Umbilical cord (tissue), 2 donors: ENCODE results near the gene ZNF488. TPM values are rescaled to one million over a fixed set of nuclear protein-coding genes. Genes with fewer than 3 reads are reported as not detected.

Experiments used
- DNase-seq: peaks from one replicate; pipeline ENCODE4 v3.0.0-alpha.2; 2015; ENCODE audit warnings: low spot score
- total RNA-seq: library from RNA; depleted of rRNA; stranded (reverse); fragments of >200 nt; gene quantifications from one replicate; pipeline ENCODE4 v1.2.3, GENCODE V29; 2014; ENCODE audit warnings: low replicate concordance; ENCODE audit not compliant: insufficient read depth

Gene ZNF488
- total RNA-seq, 1 donor from 2014 or later, result 0.96 TPM

DNA sequence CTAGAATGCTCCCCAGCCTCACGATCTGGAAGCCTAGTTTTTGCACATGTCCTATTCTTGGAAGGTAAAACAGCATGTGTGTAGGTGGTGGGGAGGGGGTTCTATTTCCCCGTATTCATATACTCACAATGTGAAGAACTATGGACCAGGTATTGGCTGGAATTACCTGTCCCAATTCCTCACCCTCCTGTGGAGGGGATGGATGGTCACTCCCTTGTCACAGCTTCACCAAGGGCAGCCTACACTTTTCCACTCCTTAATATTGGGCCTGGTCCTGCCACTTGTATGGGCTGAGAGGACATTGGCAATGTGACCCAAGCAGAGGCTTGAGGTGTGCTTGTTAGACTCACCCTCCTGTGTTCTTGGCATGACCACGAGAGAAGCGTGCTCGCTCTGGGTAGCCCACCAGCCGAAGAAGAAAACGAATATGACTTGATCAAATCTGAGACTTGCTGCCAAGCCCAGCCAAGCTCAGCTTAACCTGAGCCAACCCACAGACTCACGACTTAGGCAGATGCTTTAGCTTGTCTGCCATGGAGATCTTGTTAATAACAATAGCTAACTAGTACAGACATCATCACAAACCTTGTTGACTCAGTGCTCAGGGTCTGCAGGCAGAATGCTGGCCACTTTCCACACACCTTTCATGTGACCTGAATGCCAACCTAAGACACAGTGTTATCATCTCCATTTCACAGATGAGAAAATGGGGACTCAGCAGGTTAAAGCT, 17.2 kb downstream of the ZNF488 start:
- DNase-seq, result no peak

GRCh38 chr10:47366181-47366631, 17.9 kb downstream of the ZNF488 start:
- DNase-seq, result no peak

DNA sequence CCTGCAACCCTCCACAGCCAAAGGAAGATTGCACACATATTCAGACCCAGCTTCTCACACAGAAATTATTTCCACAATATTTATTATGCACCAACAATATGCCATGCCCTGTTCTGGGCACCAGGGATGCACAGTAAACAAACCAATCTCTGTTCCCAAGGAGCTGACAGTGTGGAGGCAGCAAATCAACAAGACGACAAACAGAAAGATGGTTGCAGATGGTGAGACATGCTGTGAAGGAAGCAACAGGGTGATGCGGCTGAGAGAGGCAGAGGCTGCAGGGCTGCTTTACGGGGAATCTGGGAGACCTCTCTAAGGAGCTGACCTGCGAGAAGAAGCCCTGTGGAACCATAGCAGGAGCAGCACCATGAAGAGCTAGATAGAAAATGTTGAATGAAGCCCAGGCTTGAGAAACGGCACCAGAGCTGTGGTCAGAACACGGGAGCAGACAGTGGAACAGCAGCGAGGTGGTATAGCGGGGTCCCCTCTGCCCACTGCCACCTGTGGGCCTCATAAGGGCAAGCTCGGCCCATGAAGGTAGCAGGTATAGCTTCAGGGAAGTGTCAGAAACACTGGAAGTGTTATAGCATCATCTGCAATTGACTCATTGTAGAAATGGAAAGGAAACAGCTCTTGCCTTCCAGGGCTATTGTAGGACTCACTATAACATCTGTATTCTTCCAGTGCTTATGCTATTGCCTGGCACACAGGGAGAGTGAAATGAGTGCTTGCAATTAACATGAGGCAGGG, 18.5 kb downstream of the ZNF488 start:
- no peak for DNase-seq

DNA sequence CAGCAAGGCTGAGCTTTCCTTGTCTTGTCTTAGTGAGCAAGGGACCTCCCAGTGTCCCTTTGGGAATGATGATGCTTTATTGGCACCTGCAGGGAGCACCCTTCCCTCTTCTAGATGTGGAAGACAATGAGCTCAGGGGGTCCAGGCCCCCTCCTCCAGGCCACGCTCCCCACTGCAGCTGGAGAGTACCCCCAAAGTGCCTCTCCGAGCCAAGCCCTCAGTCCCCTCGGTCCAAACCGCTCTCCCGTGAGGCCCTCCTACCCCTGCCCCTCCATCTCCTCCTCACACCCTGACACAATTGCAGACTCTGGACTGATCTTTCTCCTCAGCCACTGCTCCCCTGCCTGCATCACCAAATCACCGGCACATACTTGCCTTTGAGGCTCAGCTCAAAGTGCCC, 19.2 kb downstream of the ZNF488 start:
- no peak for DNase-seq

GRCh38 chr10:47364366-47364765, 19.7 kb downstream of the ZNF488 start:
- no peak for DNase-seq

GRCh38 chr10:47363781-47364180, 20.3 kb downstream of the ZNF488 start:
- no peak for DNase-seq

DNA sequence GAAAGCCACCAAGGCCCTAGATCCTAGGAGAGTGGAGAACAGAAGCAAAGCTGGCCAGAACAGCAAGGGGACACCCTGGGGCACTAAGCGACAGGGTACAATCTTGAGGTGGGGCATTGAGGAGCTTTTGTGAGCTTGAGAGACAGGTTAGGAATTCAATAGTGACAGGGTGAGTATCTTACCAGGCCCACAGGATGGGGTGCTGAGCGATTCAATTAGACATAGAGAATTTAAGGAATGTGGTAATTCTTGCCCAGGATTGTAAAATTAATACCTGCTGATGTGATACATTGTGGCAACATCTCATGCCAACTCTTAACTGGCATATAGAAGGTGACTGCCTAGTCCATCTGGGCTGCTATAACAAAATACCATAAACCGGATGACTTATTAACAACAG, 21.9 kb downstream of the ZNF488 start:
- DNase-seq, result no peak

DNA sequence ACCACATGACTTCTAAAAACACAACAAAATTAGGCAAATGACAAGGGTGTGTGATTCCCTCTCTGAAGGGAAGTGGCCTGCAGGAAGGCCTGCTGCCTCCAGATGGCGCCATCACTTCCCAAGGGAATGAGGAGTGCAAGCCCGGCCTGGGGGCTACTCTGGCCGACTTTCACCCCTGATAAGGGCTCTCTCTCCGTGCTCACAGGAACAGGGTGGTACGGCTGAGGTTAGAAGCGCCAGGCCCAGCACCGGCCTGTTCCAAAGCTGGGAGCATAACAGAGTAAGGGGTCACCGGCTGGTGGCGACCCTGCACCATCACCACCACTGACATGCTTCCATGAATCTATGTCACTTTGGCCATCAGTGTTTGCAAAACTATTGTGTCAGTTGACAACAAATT, 22.8 kb downstream of the ZNF488 start:
- no peak for DNase-seq

- no peak for DNase-seq
Observed at GRCh38 chr10:47360419-47361040, 23.6 kb downstream of the ZNF488 start.

DNA sequence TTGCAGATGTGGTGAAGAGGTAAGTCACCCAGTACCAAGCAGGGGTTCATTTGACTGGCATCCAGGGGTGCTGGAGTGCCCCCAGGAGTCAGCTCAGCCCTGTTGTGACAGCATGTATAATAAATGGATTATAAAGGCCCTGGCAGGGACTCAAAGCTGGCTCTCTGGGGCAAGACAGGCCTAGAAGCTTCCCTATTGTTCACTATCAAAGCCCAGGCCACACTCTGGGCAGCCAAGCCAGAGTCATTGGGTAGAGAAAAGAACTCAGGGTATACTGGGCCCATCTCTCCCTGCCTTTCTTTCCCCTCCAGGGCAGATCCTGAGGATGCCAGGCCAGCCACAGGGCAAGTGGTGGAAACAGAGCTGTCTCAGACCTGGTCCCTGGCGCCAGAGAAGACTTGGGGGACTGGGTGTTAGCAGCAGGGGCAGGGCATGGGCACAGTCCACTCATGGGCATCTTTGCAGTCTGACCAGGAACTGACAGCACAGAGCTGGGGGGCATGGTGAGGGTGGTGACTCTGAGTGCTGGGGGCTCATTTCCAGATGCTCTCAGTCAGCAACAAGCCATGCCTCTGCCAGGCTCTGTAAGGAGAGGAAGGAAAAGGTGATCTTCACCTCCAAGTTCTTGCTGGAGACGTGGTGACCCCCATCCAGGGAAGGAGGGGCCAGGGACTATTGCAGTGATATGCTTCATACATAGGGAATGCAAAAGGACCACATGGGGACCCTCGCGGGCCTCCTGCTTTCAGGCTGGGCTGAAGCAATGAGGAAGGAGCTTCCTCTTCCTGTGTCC, 24.3 kb downstream of the ZNF488 start:
- DNase-seq, result no peak

DNA sequence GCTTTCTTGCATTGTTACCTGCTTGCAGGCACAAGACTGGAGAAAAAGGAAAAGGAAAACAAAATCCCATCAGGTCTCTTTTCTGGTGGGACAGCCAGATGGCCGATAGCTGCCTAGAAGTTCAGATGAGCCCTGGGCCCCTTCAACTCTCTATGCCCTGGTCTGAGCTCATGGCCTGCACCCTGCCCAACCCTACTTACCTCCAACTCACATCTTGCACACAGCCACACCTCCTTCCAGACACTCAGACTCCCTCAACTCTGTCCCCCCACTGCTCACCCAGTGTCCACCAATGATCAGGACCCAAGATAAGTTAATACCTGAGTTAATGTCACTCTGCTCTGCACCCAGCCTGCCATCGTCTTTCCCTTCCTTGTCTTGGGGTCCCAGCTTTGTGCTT, 25.0 kb downstream of the ZNF488 start:
- no peak for DNase-seq

- no peak for DNase-seq
Observed at GRCh38 chr10:47358457-47358856, 25.6 kb downstream of the ZNF488 start.

DNA sequence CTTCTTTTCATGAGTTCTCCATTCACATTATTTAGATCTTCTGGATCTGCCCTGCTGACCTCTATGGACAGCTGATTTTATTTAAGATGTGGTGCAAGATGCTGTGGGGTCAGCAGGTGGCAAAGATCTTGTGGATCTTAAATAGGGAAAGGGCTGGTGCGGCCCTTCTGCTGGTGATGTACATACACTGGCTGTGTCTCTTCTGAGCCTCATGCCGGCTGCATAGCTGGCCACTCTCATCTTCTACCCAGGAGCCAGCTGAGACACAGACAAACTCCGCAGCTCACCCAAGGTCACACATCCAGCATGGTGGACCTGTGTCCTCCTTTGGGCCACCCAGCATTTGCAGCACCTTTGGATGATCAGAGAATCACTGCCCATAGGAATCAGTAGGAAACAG, 26.2 kb downstream of the ZNF488 start:
- DNase-seq, result no peak

GRCh38 chr10:47357131-47357582, 26.9 kb downstream of the ZNF488 start:
- no peak for DNase-seq

DNA sequence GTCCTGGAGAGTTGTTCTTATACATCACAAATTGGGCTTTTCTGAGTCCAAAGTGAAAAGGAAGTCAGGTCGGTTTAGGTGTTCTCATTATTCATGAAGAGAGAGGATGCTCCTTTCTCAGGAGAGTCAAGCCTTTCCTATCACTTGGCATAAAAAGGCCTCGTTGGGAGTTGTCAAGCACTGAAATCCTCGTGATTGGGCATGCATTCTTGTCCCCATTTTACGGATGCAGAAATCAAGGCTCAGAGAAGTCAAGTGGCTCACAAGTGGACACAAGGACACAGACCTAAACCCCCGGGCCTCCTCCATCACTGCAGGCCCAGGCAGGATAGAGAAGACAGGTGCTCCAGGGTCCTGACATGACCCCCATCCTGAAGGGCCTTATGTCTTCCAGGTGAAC, 27.4 kb downstream of the ZNF488 start:
- DNase-seq, result no peak

- DNase-seq, result no peak
Observed at GRCh38 chr10:47354900-47355299, 29.2 kb downstream of the ZNF488 start.

DNA sequence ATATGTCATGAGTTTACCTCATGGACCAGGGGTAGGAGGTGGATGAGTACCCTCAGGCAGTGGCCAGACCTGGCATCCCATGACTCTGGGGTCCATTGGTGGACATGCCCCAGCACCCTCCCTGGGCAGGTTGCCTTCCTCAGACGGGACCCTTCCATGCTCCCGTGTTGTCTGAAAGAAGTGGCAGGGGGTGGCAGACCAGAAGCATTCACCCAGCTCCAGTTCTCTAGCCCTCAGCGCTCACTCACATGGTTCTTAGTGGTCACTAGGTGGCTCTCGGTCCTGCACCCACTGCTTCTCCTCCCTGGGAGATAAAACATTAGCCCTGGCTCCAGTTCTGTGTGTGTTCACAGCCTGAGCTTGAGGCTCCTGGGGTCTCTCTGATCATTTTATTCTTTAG, 29.9 kb downstream of the ZNF488 start:
- peak; percentile 5 for DNase-seq

DNA sequence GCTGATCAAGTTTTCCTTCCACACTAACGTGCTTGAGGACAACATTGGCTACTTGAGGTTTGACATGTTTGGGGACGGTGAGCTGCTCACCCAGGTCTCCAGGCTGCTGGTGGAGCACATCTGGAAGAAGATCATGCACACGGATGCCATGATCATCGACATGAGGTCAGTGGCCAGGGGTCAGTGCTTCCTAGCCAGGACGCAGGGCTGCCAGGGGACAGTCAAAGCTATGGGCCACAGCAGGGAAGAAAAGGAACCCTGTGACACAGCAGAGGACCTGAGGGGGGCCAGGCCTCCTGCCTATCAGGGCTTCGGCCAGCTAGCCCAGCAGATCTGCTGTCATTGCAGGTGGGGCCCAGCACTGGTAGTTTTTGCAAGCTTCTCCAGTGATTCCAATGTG, 30.7 kb downstream of the ZNF488 start:
- no peak for DNase-seq

DNA sequence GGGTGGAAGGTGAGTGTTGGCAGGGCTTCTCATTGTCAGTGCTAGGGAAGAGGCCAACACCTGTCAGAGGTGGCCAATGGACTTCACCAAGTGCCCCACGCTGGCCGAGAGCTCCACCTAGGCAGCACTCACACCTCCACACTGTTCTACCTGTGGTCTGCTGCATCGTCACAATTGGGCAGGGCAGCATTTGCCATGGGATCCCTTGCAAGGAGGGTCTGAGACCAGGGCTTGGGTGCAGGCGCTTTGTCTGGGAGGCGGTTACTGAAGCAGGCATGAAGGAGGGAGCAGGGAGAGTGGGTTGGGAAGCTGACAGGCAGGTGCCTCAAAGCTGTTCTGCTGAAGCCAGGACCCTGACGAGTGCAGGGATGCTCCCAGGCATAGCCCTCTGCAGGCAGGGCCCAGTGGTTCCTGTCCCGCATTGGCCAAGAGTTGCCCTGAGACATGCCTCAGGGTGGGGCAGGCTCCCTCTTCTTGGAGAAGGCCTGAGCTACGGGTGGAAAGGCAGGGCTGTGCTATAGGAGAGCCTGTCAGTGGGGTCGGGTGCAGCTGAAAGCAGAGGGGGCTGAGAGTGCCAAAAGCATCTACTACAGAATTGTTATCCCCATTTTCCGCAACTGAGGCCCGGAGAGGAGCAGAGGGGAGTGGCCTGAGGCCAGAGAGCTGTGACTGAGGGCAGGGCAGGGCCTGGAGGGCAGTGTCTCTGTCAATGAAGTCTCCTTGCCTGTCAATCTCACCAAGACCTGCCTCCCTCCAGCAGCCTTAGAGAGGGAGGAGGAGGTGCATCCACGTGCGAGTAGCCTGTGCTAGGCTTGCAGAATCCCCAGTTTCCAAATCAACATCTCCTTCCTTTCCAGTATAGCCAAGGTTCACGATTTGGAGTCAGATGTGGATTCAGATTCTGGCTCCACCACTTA, 31.9 kb downstream of the ZNF488 start:
- no peak for DNase-seq
